D721Med (cell line): Measurements from ENCODE around the gene SH2D4B.

ENCODE experiments used
- DNase-seq: peaks from one replicate; pipeline ENCODE4 v3.0.0; 2011; ENCODE audit warnings: low spot score; ENCODE audit not compliant: insufficient read length
- FAIRE-seq: peaks from 2 replicates; lab custom pipeline; 2011; peaks lifted over from hg19 to GRCh38; lab: Jason Lieb, UNC
- CTCF ChIP-seq: IDR thresholded peaks from 2 replicates; pipeline ENCODE4 v1.5.1; 2012; ENCODE audit warnings: mild to moderate bottlenecking, control low read depth; ENCODE audit not compliant: insufficient read depth; ENCODE audit errors: missing control alignments

The SH2D4B gene

GRCh38 chr10:80687476-80687789, 149.7 kb downstream of the SH2D4B start:
- DNase-seq = no peak
- TF ChIP-seq CTCF = no peak
- no peak for FAIRE-seq

GRCh38 chr10:80690434-80690833, 152.7 kb downstream of the SH2D4B start:
- DNase-seq = no peak
- no peak for FAIRE-seq
- TF ChIP-seq CTCF = no peak

GRCh38 chr10:80691441-80691840, 153.7 kb downstream of the SH2D4B start:
- DNase-seq = no peak
- no peak for TF ChIP-seq CTCF
- no peak for FAIRE-seq

- FAIRE-seq (no peak), DNase-seq (no peak)
- no peak for TF ChIP-seq CTCF
Observed at GRCh38 chr10:80693565-80693964, 155.9 kb downstream of the SH2D4B start.

DNA sequence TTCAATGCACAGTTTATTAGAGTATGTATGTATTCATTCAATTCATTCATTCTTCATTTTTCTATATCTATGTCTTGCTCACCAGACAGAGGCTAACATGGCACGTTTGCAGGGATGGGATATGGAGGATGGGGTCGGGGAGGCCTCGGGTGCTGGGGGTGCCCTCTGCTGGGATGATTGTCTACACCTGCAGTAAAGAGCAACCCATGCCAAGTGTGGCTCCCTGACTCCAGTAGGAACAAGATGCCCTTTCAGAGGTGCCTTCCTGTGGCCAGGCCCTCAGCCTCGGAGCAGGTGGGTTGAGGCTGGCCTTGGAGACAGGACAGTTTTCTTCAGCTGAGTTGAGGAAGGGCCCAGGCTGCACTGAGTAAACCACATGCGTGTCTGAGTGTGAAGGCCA, 157.2 kb downstream of the SH2D4B start:
- peak; percentile 2 for TF ChIP-seq CTCF
- no peak for FAIRE-seq
- DNase-seq = no peak
